Measurements from ENCODE around the gene SMIM15.
"Not testable (repeated sequence)": the region's sequence is repeated elsewhere in the genome, so short reads cannot be mapped to it uniquely, and the experiment has no call there.

The SMIM15 gene, protein sequence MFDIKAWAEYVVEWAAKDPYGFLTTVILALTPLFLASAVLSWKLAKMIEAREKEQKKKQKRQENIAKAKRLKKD

DNA sequence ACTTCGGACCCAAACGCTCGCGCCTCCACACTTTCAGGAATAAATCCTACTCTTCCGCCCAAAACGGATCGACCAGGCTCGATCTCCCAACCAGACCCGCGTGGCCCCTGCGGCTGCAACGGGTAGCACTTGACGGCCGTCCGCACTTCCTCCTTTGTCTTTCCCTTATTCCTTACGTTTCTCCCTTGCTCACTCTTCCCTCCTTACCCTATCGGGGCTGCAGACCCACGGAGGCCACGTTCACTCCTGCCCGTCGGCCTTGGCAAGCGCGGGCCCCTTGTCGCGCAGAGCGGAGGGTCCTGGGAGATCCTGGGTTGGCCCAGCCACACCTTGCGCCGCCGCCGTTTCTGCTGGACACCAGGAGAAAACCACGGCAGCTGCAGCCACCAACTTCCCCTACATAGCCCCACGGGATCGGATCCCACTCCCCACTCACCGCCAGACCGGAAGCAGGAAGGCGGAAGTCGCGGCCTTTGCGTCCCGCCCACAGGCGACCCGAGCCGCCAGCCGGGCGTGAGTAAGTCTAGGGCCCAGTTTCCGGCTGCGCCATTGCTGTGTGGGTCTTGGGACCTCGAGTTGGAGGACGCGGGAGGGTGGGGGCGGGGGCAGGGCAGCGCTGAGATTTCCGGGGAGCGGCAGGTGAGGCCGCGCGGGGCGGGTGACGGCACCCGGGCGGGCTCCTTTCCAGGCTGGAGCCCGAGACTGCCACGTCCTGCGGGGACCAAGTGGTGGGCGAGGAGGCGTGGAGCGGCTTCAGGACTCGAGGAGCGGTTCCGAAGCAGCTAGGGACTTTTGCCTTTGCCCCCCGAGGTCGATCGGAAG, at the start of gene SMIM15:
Gene SMIM15 (minus strand): TSS at position 459 of the 822 bp plus-strand sequence. CDS start 2,297 bp downstream, outside the sequence.
- no peak for DNase-seq (ENCODE audit: low read depth)

DNA sequence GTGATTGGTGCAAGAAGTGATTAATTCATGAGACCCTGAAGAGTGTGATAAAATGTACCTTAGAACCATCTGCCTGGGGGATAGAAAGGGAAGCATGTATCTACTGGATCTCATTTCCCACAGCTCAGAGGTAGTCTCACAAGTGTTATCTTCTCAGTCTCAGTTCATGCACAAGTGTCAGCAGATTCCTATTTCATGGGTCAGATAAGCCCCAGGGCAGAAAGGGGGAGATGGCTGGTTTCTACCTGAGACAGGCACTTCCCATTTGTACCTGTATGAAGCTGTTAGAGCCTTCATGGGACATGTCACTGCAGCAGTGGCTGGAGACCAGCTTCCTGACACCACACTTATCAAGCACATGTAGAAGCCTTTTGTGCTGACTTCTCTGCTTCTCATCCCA, 45.6 kb upstream of the SMIM15 start:
- DNase-seq (ENCODE audit: low read depth) = no peak

DNA sequence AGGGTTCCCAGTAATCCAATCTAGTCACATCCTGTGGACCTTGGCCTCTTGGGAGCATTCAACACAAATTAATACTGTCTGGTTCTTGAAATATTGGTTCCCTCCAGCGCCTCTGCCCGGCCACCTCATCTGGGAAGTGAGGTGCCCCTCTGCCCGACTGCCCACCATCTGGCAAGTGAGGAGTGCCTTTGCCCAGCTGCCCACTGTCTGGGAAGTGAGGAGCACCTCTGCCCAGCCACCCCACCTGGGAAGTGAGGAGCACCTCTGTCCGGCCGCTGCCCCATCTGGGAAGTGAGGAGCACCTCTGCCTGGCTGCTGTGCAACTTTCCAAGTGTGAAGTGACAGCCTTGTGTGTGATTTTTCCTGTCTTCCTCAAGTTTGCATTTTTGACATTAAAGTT, 42.7 kb upstream of the SMIM15 start:
- no peak for DNase-seq (ENCODE audit: low read depth)

DNA sequence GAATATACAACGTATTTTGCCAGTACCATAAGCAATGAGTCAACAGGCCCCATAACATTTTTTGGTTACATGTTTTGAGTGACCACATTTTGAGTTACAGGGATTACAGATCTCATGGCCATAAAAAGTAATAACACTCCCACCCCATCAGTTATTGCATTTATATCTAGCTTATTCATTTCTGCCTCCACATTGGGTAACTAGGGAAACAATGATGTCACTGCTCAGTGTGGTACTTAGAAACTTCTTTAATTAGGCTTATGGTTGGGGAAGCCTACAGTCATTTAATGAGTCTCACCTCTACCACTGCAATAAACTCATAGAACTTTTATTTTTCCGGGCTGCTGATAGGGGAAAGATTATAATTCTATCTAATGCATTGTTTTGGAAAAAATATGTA, 39.9 kb upstream of the SMIM15 start:
- DNase-seq (ENCODE audit: low read depth) = no peak

DNA sequence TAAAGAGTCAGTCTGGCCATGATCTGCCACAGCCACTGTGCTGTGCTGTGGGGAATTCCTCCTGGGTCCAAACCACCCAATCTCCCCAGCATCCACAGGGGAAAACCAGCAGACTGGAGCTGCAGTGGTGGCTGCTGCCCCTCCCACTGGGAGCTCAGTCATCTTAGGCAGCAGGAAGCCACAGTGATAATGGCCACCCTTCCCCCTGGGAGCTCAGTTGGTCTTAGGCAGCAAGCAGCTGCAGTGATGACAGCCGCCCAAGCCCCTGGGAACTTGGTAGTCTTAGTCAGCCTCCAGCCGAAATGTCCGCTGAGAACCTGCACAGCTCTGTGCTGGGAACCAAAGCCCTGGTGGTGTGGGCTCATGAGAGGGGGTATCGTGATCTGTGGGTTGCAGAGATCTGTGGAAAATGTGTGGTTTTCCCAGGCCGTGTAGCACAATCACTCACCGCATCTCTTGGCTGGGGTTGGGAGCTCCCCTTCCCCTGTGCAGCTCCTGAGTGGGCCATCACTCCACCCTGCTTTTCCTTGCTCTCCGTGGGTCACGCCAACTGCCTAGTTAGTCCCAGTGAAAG, 38.4 kb upstream of the SMIM15 start:
- DNase-seq (ENCODE audit: low read depth) = no peak

DNA sequence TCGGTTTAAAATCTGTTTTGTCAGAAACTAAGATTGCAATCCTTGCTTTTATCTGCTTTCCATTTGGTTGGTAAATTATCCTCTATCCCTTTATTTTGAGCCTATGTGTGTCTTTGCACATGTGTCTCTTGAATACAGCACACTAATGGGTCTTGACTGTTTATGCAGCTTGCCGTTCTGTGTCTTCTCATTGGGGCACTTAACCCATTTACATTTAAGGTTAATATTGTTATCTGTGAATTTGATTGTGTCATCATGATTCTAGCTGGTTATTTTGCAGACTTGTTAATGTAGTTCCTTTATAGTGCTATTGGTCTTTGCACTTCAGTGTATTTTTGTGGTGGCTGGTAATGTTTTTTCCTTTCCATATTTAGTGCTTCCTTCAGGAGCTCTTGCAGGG, 36.3 kb upstream of the SMIM15 start:
- DNase-seq (ENCODE audit: low read depth) = no peak

DNA sequence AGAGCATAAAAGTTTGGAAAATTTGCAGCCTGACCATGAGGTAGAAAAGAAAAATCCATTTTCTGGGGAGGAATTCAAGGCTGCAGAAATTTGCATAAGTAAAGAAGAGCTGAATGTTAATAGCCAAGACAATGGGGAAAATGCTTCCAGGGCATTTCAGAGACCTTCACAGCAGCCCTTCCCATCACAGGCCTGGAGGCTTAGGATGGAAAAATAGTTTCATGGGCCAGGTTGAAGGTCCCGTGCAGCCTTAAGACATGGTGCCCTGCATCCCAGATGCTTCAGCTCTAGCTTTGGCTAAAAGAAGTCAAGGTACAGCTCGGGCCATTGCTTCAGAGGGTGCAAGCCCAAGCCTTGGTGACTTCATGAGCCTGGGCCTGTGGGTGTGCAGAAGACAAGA, 25.6 kb upstream of the SMIM15 start:
- DNase-seq (ENCODE audit: low read depth) = not testable (repeated sequence)

DNA sequence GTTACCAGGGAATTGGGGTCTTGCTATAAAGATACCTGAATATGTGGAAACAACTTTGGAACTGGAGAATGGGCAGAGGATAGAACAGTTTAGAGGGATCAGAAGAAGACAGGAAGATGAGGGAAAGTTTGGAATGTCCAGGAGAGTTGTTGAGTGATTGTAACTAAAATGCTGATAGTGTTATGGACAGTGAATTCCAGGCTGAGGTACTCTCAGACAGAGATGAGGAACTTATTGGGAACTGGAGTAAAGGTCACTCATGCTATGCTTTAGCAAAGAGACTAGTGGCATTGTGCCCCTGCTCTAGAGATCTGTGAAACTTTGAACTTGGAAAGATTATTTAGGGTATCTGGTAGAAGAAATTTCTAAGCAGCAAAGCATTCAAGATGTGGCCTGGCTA, 25.1 kb upstream of the SMIM15 start:
- not testable (repeated sequence) for DNase-seq (ENCODE audit: low read depth)

DNA sequence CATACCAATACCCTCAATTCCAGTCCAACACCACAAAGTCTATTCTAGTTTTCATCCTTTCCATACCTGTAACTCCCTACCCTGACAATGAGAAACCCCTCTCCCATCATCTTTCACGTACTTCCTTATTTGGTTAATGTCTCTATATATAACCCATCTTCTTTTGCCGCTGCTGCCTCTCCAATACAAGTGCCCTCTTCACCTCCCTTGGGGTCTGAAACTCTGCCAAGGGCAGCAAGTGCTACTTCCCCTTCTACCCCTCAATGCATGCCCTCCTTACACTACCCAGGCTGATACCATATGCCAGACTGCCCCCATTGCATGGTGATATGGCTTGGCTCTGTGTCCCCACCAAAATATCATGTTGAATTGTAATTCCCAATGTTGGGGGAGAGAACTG, 24.4 kb upstream of the SMIM15 start:
- DNase-seq (ENCODE audit: low read depth) = no peak

DNA sequence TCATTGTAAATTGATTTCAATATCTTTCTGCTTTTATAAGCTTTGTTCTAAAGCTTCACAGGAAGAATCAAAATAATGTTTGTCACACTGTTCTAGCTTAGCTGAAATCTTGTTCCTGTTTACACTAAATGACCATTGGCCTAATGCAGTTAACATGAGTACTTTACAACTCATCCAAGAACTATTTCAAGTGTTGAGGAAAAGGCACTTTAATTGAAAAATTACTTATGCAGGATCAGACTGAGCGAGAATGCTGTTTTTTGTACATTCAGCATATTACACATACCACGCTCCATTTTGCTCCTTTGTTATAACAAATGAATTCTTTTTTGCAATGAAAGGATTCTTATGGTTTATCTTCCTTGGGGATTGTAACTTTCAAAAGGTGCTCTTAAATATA, 22.4 kb upstream of the SMIM15 start:
- no peak for DNase-seq (ENCODE audit: low read depth)

DNA sequence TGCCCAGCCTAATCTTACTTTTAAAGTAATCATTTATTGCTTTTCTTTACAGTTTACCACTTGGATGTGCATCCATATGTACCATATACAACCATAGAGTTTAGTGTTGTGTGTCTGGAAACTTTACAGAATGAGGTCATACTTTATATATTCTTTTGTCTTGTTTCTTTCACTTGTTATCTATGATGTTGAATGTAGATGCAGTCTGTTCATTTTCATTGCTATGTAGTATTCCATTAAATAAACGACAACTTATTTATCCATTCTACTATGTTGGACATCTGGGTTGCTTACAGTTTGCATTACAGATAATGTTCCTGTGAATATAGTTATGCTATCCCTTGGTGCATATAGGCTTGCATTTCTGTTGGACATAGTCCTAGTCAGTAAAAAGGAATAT, 21.3 kb upstream of the SMIM15 start:
- DNase-seq (ENCODE audit: low read depth) = no peak

DNA sequence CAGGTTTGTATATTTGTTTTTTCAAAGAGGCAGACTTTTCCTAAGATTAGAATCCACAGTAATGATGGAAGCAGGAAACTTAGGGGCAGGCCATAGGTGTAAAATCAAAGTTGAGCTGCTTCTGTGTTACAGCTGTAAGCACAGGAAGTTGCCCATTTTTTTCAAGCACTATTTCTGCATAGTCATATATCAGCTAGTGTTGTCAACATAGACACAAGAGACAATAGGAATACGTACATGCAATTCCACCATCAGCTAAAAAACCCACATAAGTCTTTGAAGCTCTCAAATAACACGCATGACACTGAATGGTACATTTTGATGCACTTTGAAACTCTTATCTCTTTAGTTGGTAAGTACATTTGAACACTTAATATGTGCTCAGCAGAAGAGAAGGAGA, 20.2 kb upstream of the SMIM15 start:
- no peak for DNase-seq (ENCODE audit: low read depth)

DNA sequence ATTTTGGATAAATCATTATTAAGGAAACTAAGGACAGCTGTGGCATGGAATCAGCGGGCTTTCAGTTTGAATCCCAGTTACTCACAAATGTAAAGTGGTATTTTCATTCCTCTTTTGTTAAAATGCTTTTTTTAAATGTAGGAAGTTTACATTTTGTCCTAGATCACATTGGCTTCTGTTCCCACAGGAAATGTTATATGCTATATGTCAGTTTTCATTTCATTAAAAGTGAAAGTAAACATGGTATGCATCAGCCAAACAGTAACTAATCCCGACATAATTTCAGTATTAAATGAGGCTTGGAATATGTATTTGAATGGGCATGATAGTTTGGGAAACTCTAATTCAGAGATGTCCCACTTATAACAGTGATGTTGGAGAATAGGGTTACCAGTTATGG, 18.6 kb upstream of the SMIM15 start:
- no peak for DNase-seq (ENCODE audit: low read depth)

DNA sequence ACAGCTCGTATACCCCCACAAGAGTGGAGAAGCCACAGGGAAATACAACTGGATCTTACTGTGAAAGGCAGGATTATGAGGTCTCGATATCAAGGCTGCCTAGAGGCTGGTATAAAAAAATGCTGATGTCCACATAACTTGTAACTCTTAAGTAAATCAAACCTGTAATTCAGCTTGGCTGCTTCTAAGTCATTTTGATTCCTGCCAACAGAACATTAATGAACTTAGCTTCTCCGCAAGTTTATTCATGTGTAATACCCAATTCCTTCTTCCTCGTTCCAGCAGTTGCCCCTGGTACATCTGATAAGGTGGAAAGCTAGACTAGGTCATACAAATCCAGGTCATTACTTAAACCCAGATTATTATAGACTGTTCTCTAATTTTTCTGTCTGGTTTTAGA, 16.4 kb upstream of the SMIM15 start:
- DNase-seq (ENCODE audit: low read depth) = no peak

DNA sequence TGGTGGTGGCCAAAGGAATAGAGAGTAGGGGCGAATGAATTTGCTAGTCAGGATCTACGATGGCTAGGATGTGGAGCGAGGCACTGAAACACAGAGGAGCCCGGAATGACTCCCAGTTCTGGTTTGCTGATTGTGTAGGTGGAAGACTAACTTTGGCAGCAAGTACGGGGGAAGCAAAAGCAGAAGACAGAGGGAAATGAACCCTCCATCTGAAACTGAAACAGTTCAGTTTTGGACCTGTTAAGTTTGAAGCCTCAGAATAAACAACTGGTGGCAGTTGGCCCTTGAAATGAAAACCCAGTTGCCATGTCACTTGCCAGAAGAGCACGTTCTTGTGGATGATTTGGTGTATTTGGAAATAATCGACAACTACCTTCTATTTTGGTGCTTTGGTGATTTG, 15.4 kb upstream of the SMIM15 start:
- DNase-seq (ENCODE audit: low read depth) = no peak

DNA sequence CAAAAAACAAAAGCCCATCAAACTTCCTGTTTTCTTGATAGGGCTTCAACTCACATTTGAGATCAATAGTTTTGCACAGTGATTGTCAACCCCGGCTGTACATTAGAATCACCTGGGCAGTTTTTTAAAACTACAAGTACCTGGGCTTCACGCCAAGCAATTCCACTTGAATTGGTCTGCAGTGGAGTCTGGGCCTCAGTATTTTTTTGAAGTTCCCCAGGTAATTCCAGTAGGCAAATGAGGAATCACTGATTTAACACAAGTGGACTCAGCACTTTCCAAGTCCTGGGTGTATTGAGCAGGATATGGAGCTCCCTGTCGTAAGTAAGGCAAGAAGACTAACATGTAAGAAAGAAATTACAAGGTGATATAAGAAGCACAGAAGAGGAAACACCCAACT, 14.8 kb upstream of the SMIM15 start:
- DNase-seq (ENCODE audit: low read depth) = no peak

DNA sequence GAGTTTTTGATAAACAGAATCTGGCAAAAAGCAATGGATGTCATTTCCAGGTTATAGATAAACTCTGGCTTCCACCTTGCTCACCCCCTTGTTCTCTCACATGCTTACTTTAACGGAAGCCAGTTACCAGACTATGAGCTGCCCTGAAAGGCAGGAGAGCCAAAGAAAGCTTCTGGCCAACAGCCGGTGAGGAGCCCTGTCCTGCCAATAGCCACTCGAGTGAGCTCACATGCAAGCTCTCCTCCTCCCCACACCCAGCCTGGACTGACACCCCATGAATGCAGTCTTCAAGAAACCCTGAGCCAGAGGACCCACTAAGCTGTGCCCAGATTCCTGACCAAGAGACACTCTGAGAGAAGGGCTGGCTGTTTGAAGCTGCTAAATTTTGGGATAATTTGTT, 14.4 kb upstream of the SMIM15 start:
- DNase-seq (ENCODE audit: low read depth) = no peak

DNA sequence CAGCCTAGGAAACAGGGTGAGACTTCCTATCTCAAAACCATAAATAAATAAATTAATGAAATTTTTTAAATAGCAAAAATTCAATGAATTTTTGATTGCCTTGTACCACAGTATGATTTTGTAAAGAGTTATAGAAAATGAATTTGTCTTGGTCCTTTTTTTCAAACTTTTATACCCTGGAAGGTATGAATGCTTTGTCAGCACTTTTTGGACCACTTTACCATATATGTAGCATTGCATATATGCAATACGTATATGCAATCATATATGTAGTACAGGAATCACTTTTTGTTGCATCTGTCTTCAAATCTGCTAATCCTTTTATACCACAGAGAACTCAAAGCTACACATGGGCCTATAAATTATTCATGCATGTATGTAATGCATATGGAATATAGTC, 9.2 kb upstream of the SMIM15 start:
- no peak for DNase-seq (ENCODE audit: low read depth)

DNA sequence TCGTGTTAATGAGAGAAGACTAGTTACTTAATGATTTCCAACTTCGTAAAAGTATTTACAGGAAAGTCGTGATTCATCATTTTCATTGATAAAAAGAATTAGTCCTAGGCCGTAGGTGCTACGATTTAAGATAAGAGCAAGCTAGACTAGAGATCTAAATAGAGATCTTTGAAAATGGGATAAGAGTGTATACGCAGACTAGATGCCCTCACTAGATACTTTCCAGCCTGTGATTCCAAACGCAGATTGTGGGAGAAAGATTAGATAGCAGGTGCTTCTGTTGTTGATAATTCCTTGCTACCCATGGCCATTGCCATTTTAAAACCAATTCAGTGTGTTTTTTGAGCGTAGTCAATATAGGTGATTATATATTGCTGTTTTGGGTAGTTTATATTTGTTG, 6.7 kb upstream of the SMIM15 start:
- DNase-seq (ENCODE audit: low read depth) = no peak

DNA sequence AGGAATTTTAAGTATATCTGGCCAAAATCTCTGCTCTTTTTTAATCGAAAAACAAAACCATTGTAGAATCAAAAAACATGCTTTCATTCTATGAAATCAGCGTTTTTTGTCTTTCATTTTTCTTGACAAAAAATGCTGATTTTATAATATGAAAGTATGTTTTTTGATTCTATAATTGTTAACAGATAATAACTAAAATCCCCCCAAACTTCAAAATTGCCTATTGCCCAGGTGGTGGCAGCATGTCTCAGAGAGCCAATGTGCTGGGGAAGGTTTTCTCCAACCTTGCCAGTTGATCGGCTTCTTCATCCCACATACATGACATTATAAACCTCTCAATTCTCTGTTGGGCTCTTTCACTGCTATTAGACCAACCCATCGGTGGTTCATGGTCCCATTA, 5.1 kb upstream of the SMIM15 start:
- no peak for DNase-seq (ENCODE audit: low read depth)

DNA sequence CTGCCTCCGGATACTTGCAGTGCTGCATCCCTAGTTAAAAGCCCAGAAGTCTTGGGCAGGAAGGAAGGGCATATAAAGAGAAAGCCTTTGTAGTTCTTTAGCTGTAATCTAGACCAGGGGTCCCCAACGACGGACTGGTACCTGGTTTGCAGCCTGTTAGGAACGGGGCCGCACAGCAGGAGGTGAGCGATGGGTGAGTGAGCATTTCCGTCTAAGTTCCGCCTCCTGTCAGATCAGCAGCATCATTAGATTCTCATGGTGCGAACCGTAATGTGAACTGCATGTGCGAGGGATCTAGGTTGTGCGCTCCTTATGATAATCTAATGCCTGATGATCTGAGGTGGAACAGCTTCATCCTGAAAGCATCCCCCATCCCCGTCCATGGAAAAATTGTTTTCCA, 1.6 kb upstream of the SMIM15 start:
- no peak for DNase-seq (ENCODE audit: low read depth)

DNA sequence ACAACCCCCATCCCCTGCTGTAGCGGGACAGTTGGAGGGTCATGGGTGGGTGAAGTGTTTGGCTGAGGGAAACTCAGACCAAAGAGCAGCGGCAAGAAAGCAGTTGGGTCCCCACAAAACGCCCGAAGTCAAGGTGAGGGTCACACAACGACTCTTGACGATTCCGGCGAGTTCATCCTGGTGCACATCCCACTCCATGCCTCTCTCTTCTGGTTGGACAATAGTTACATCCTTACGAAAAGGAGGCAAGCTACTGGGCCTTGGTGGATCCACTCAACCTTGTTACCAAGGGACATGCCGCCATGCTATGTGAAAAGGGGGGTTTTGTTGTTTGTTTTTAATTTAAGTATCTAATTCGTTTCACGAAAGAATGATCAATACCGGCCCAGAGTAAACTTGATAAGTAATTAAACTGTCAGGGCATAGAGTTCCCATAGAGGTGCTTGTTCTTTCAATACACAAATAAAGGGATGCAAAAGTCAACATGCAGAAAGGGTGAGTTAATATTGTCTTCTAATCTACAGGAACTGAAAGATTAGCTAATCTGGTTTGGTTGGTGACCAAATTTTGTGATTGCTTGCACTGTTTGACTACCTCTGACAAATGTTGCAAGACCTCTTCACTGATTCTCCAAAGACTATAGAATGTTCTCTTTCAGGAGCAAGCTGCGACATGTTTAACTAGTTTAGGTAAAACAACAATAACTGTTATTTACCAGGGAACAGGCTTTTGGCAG, 732 bp upstream of the SMIM15 start:
- DNase-seq (ENCODE audit: low read depth) = no peak

DNA sequence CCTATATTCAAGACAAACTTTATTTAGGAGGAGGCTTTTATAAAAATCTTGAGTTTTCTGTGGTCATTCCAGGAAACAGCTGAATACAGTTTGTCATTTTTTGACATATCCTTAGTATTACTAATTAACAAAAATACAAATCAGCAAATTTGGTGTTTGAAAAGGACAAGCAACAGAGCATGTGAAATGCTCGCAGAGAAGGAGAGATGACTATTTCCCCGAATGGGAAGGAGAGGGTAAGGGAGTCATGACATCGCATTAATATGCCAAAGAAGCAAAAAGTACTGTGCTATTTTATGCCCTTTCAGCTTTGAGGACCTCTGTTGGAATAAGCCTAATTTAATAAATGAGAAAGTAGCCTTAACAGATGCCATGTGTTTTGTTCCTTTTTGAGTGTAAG, 1.8 kb downstream of the SMIM15 start:
- DNase-seq (ENCODE audit: low read depth) = no peak
